Measurements from ENCODE around the gene SCN3A. TPM values are rescaled to one million over a fixed set of nuclear protein-coding genes. Genes with fewer than 3 reads are reported as not detected.

SCN3A gene
- total and polyA plus RNA-seq, 10 of the 15 experiments (the other 5 are each of a cell fraction or from before 2014, with no cell fraction given), result 0.04 to 0.34 (median 0.06) TPM; not detected in 3

DNA sequence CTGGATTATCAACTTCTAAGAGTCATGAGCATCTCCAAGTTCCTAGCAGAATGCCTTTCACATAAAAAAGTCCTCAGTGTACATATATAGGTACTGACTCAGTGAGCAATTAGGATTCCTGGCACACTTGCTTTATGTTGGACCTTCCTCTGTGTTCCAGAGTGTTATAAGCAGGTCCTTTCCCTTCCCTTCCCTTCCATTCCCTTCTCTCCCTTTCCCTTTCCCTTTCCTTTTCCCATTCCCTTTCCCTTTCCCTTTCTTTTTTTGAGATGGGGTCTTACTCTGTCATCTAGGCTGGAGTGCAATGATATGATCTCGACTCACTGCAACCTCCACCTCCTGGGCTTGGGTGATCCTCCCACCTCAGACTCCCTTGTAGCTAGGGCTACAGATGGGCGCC is 48.7 kb downstream of the SCN3A start (continued):
- TF ChIP-seq SUZ12 (IDR thresholded peaks at IDR 0.05; ENCODE audit: unreplicated experiment) (no peak), NRF1 (conservative IDR thresholded peaks at IDR 0.05; ENCODE audit: low read depth, low read length) (no peak)
- TF ChIP-seq, protein P1, sequence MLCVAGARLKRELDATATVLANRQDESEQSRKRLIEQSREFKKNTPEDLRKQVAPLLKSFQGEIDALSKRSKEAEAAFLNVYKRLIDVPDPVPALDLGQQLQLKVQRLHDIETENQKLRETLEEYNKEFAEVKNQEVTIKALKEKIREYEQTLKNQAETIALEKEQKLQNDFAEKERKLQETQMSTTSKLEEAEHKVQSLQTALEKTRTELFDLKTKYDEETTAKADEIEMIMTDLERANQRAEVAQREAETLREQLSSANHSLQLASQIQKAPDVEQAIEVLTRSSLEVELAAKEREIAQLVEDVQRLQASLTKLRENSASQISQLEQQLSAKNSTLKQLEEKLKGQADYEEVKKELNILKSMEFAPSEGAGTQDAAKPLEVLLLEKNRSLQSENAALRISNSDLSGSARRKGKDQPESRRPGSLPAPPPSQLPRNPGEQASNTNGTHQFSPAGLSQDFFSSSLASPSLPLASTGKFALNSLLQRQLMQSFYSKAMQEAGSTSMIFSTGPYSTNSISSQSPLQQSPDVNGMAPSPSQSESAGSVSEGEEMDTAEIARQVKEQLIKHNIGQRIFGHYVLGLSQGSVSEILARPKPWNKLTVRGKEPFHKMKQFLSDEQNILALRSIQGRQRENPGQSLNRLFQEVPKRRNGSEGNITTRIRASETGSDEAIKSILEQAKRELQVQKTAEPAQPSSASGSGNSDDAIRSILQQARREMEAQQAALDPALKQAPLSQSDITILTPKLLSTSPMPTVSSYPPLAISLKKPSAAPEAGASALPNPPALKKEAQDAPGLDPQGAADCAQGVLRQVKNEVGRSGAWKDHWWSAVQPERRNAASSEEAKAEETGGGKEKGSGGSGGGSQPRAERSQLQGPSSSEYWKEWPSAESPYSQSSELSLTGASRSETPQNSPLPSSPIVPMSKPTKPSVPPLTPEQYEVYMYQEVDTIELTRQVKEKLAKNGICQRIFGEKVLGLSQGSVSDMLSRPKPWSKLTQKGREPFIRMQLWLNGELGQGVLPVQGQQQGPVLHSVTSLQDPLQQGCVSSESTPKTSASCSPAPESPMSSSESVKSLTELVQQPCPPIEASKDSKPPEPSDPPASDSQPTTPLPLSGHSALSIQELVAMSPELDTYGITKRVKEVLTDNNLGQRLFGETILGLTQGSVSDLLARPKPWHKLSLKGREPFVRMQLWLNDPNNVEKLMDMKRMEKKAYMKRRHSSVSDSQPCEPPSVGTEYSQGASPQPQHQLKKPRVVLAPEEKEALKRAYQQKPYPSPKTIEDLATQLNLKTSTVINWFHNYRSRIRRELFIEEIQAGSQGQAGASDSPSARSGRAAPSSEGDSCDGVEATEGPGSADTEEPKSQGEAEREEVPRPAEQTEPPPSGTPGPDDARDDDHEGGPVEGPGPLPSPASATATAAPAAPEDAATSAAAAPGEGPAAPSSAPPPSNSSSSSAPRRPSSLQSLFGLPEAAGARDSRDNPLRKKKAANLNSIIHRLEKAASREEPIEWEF (IDR thresholded peaks at IDR 0.05; ENCODE audit: insufficient replicate concordance, low read depth, low read length), result no peak

DNA sequence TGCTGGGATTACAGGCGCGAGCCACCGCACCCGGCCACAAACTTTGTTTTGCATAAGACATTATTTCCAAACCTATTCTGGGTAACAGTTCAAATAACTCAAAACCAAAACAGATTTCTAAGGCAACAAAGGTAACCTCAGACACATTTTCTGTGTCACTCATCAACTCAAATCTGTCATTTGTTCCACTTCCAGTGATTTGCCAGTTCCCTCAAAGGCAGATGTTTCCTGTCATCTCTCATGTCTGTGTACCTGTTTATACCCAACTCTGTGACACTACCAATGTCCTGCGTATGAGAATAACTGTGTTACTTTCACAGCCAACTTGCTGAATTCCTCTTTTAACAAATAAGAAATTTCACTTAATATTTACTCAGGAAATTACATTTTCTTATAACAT is 54.4 kb downstream of the SCN3A start:
- Histone ChIP-seq H2AFZ (ENCODE audit: control insufficient read depth, low read depth, low read length) (no peak overlapping the region), H3K79me2 (ENCODE audit: control insufficient read depth, insufficient read depth, low read length) (no peaks in the 10 kb centered on the region), H3K27ac (ENCODE audit: control insufficient read depth, insufficient read depth) (no peak overlapping the region), H3K4me2 (ENCODE audit: control insufficient read depth, insufficient read depth) (no peak overlapping the region; the same call in 1 of the 2 replicates), H3K36me3 (ENCODE audit: control insufficient read depth in 2 of 2, insufficient read depth in 2 of 2, low read length in 1 of 2) (no peaks in the 10 kb centered on the region), H3K9me3 (replicated peaks; ENCODE audit: control insufficient read depth, insufficient read depth, low read length) (no peaks in the 10 kb centered on the region), H3K4me1 (ENCODE audit: control insufficient read depth, insufficient read depth, low read length) (no peaks in the 10 kb centered on the region), H4K20me1 (ENCODE audit: control insufficient read depth, insufficient read depth) (no peaks in the 10 kb centered on the region), H3K9ac (ENCODE audit: control insufficient read depth, insufficient read depth, low read length) (no peak overlapping the region), H3K27me3 (replicated peaks in 1 of 2; ENCODE audit: control insufficient read depth in 2 of 2, insufficient read depth in 2 of 2, low read length in 1 of 2) (no peaks in the 10 kb centered on the region), H3K4me3 (no peak overlapping the region)
- no TSS peak for BruUV-seq (replicated peaks)
- RAD21 ChIA-PET (ENCODE audit: unreplicated experiment), result no interaction called here
- in situ Hi-C loops (cut with MboI) (no loop called here), intact Hi-C loops (cut with micrococcal nuclease; ENCODE audit: unreplicated experiment) (no loop called here)
- DNase-seq (ENCODE audit: low read depth, low spot score) (peak; percentile 35), ATAC-seq (peak; percentile 82), FAIRE-seq (peak; percentile 89)
- 3% methylated on average over 5 of the region's 5 CpGs for WGBS (ENCODE audit: insufficient coverage, insufficient replicate concordance, low lambda C conversion rate, missing lambda C conversion rate)
- SMC1A ChIA-PET (ENCODE audit: uncharacterized antibody, unreplicated experiment), result interaction anchor here (1.7 kb wide), 1 partner anchor 8 kb away, joined by 5 read pairs; no protein-coding TSS in a partner anchor
- POLR2A ChIA-PET, result no interaction called here
- CTCF ChIA-PET, result no interaction called here
- TF ChIP-seq RUNX3 (IDR thresholded peaks at IDR 0.05; ENCODE audit: low read length) (peak; percentile 17; the same call in 1 of the 2 replicates), MEF2A (IDR thresholded peaks at IDR 0.05; ENCODE audit: insufficient read depth, low read depth, low read length) (0 out of 2 replicates have a peak, but pooled peaks have one; percentile 11), MEF2B (IDR thresholded peaks at IDR 0.05; ENCODE audit: partially characterized antibody, poor library complexity, severe bottlenecking) (peak; percentile 19), ZSCAN29 (IDR thresholded peaks at IDR 0.05) (no peak), CEBPB (IDR thresholded peaks at IDR 0.05; ENCODE audit: borderline replicate concordance in 1 of 2, low read depth in 2 of 2, low read length in 2 of 2) (no peak), BHLHE40 (IDR thresholded peaks at IDR 0.05; ENCODE audit: borderline replicate concordance in 1 of 2, low read depth in 2 of 2, low read length in 1 of 2) (no peak)
- TF ChIP-seq, protein P2, sequence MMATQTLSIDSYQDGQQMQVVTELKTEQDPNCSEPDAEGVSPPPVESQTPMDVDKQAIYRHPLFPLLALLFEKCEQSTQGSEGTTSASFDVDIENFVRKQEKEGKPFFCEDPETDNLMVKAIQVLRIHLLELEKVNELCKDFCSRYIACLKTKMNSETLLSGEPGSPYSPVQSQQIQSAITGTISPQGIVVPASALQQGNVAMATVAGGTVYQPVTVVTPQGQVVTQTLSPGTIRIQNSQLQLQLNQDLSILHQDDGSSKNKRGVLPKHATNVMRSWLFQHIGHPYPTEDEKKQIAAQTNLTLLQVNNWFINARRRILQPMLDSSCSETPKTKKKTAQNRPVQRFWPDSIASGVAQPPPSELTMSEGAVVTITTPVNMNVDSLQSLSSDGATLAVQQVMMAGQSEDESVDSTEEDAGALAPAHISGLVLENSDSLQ (IDR thresholded peaks at IDR 0.05), result peak; percentile 62; the same call in 1 of the 2 replicates
- TF ChIP-seq, protein P3, sequence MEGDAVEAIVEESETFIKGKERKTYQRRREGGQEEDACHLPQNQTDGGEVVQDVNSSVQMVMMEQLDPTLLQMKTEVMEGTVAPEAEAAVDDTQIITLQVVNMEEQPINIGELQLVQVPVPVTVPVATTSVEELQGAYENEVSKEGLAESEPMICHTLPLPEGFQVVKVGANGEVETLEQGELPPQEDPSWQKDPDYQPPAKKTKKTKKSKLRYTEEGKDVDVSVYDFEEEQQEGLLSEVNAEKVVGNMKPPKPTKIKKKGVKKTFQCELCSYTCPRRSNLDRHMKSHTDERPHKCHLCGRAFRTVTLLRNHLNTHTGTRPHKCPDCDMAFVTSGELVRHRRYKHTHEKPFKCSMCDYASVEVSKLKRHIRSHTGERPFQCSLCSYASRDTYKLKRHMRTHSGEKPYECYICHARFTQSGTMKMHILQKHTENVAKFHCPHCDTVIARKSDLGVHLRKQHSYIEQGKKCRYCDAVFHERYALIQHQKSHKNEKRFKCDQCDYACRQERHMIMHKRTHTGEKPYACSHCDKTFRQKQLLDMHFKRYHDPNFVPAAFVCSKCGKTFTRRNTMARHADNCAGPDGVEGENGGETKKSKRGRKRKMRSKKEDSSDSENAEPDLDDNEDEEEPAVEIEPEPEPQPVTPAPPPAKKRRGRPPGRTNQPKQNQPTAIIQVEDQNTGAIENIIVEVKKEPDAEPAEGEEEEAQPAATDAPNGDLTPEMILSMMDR (IDR thresholded peaks at IDR 0.05 in 2 of 3, conservative IDR thresholded peaks at IDR 0.05 in 1 of 3; ENCODE audit: control insufficient read depth in 2 of 3, extremely low read depth in 1 of 3, insufficient read depth in 1 of 3, low read depth in 3 of 3, low read length in 3 of 3), result no peak
- TF ChIP-seq, protein P4, sequence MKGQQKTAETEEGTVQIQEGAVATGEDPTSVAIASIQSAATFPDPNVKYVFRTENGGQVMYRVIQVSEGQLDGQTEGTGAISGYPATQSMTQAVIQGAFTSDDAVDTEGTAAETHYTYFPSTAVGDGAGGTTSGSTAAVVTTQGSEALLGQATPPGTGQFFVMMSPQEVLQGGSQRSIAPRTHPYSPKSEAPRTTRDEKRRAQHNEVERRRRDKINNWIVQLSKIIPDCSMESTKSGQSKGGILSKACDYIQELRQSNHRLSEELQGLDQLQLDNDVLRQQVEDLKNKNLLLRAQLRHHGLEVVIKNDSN (IDR thresholded peaks at IDR 0.05; ENCODE audit: borderline replicate concordance, extremely low read length, insufficient read depth, low read depth, low read length), result no peak
